Aortic smooth muscle cell (primary cell): Measurements from ENCODE around the gene ATP6AP2. TPM values are rescaled to one million over a fixed set of nuclear protein-coding genes. Genes with fewer than 3 reads are reported as not detected.

Experiments used
- total RNA-seq: library from RNA; depleted of rRNA; stranded (reverse); fragments of >200 nt; gene quantifications from 2 replicates; pipeline ENCODE4 v1.2.3, GENCODE V29; 2014

Gene ATP6AP2, protein sequence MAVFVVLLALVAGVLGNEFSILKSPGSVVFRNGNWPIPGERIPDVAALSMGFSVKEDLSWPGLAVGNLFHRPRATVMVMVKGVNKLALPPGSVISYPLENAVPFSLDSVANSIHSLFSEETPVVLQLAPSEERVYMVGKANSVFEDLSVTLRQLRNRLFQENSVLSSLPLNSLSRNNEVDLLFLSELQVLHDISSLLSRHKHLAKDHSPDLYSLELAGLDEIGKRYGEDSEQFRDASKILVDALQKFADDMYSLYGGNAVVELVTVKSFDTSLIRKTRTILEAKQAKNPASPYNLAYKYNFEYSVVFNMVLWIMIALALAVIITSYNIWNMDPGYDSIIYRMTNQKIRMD
- total RNA-seq, result 163 and 191 TPM in 2 replicates

DNA sequence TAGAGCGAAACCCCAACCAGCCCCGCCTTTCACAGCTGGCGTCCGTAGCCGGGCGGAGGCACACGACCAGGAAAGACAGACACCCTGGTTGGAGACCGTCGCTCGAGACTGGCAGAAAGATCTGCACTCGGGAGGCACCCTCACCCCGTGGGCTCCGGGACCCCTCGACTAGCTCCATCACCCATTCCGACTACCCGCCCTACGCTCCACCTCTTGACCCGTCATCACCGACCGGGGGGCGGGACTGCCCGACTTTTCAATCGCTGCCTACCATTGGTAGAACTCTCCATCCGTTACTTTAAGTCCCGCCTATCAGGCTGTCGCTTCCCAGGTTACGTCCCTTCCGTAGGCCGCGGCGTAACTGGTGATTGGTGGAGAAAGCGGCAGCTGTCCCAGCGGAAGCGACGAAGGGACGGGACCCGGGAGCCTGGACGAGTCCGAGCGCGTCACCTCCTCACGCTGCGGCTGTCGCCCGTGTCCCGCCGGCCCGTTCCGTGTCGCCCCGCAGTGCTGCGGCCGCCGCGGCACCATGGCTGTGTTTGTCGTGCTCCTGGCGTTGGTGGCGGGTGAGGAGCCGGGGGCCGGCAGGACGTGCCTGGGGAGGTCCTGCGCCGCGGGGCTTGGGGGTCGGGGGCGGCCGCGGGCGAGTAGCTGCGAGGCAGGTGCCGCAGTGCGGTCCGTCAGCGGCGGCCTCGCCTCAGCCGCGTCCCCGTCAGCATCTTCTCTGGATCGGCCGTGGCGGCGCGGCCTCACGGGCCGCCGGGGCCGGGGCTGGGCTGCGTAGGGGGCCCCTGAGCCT, at the start of gene ATP6AP2:
TSS of gene ATP6AP2 (plus strand) at position 434 of the 799 bp plus-strand sequence. CDS start at position 530, 96 bp downstream.

DNA sequence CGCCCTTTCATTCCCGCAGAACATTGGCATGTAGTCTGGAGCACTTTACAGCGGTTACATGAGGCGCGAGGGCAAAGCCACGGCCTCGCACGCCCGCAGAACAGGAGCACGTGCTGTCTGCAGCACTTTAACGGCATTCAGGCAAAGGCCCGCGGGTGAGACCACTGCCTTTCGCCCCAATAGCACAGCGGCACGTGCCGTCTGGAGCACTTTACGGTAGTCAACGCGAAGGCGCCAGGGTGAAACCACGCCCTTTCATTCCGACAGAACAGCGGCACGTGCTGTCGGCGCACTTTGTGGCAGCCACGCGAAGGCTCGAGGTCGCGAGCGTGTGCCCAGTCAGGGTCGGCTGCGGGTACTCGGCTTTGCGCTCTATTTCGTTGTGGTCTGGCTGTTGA, 42.4 kb downstream of the ATP6AP2 start, which contains the start of gene MPC1L:
TSS of gene MPC1L (plus strand) at position 290 of the 398 bp plus-strand sequence. CDS start 138 bp downstream, outside the sequence.

DNA sequence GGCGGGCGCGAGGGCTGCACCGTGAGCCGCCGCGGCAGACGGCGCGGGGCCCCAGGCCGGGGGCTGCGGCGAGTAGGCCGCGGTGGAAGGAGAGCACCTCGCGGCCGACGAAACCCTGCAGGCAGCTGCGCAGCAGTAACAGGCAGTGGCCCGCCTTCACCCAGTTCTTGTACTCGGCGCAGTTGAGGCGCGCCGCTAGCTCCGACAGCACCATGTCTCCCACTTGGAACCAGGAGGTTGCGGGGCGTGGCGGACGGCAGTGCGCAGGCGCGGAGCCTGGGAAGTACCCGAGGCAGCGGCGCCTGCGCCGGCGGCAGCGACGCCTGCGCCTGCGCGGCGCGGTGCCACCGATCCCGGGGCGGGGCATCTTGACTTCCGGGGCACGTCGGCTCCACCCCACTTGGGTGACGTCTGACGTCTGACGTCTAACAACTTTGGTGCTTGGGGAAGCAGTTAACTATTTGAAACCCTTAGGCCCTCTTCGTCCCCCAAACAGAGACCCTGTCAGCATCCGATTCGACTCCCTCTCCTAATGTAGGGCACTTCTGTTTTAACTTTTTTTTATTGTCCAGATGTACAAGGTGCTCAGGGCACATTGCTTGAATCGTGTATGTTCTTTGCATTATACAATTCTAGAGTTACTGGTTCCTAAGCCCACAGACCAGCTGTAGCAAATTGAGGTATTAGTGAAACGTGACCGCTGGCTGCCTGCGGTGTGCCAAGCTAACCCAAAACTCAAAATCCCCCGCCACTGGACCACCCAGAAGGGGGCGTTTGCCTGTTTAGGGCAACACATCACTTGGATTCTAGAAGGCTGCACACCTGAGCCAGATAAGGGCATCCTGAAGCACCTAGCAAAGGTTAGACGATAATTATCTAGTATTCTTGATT, 66.8 kb downstream of the ATP6AP2 start, which contains the start of gene CXorf38:
TSS of gene CXorf38 (minus strand) at position 255 of the 891 bp plus-strand sequence. CDS start at position 214, 41 bp downstream.

Other genes starting within 250 kb of the ATP6AP2 start
- gene MPC1L, start 42.5 kb downstream of the ATP6AP2 start, total RNA-seq, result not detected in 2 replicates
- 7.4 and 7.8 TPM in 2 replicates for gene CXorf38, start 66.6 kb downstream of the ATP6AP2 start, total RNA-seq
- gene MED14, start 154.6 kb downstream of the ATP6AP2 start, total RNA-seq, result 15.7 and 24.2 TPM in 2 replicates